ENCODE measurements around the gene ARHGAP25.

The ARHGAP25 gene

DNA sequence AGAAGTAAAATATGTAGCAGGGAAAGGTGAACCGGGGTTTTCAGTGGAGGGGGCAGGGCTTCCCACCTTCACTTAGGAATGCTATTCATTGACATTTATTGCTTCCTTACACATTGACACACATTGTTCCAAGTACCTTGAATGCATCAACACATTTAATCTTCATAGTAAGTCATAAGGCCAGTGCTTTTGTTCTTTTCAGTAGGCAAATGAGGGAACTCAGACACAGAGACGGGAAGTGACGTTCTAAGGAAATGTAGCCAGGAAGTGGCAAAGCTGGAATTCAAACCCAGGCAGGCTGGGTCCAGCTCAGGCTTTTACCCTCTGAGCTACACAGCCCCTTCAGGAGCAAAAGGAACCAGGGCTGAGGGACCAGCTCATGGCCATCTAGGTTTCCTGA lies 115.9 kb downstream of the ARHGAP25 start:
- no peaks in the 10 kb centered on the region for H3K9me3 Mint-ChIP-seq
- H3K4me3 Mint-ChIP-seq, result no peak overlapping the region
- H3K27ac Mint-ChIP-seq, result no peak overlapping the region
- H3K27me3 Mint-ChIP-seq (ENCODE audit: low read depth), result peaks cover 33% of the 10 kb centered on the region
- no peaks in the 10 kb centered on the region for H3K36me3 Mint-ChIP-seq (ENCODE audit: low read depth)
- H3K4me1 Mint-ChIP-seq, result no peaks in the 10 kb centered on the region
- TF ChIP-seq, protein P1, sequence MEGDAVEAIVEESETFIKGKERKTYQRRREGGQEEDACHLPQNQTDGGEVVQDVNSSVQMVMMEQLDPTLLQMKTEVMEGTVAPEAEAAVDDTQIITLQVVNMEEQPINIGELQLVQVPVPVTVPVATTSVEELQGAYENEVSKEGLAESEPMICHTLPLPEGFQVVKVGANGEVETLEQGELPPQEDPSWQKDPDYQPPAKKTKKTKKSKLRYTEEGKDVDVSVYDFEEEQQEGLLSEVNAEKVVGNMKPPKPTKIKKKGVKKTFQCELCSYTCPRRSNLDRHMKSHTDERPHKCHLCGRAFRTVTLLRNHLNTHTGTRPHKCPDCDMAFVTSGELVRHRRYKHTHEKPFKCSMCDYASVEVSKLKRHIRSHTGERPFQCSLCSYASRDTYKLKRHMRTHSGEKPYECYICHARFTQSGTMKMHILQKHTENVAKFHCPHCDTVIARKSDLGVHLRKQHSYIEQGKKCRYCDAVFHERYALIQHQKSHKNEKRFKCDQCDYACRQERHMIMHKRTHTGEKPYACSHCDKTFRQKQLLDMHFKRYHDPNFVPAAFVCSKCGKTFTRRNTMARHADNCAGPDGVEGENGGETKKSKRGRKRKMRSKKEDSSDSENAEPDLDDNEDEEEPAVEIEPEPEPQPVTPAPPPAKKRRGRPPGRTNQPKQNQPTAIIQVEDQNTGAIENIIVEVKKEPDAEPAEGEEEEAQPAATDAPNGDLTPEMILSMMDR (IDR thresholded peaks at IDR 0.05; ENCODE audit: unreplicated experiment in 3 of 3), result no peak

DNA sequence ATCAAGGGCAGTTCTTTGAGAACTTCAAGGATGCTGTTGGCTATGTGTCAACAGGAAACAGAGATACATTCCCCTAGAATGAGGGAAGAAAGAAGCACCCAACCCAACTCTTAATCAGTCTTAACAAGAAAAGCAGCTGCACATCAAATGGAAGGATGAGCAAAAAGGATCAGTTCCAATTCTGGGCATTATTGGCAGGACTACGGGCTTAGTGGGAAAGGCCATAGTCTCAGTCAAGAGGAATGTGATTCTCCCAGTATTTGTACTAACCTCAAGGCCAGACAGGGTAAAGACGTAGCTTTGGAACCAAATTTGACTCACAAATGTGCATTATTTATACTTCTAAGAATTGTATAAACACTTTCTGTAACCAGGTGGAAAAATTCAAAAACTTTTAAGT lies 118.4 kb downstream of the ARHGAP25 start:
- no peaks in the 10 kb centered on the region for H3K9me3 Mint-ChIP-seq
- H3K4me1 Mint-ChIP-seq, result no peaks in the 10 kb centered on the region
- TF ChIP-seq, protein P1 (IDR thresholded peaks at IDR 0.05; ENCODE audit: unreplicated experiment in 3 of 3), result no peak
- H3K4me3 Mint-ChIP-seq, result no peak overlapping the region
- no peak overlapping the region for H3K27ac Mint-ChIP-seq
- peaks cover 20% of the 10 kb centered on the region for H3K27me3 Mint-ChIP-seq (ENCODE audit: low read depth)
- H3K36me3 Mint-ChIP-seq (ENCODE audit: low read depth), result no peaks in the 10 kb centered on the region

DNA sequence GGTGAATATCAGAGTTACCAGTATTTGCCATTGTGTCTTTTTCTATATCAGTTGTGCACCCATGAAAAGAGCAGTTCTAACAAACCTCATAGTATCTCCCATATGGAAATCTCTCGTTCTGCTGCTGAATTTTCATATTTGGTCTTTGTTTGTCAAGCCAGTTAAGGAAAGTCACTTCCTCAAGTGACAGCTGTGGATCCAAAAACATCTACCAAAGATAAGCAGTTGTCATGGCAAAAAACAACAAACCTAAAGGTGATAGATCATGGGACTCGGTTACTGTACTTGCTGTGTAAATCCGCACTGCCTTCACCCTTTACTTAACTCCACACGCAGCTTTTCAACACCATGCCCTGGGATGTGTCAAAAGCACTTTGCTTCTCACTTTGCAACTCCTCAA lies 119.3 kb downstream of the ARHGAP25 start:
- TF ChIP-seq, protein P1 (IDR thresholded peaks at IDR 0.05; ENCODE audit: unreplicated experiment in 3 of 3), result no peak
- Mint-ChIP-seq H3K27ac (no peak overlapping the region), H3K36me3 (ENCODE audit: low read depth) (no peaks in the 10 kb centered on the region), H3K9me3 (no peaks in the 10 kb centered on the region), H3K4me3 (no peak overlapping the region), H3K4me1 (no peaks in the 10 kb centered on the region), H3K27me3 (ENCODE audit: low read depth) (peaks cover 15% of the 10 kb centered on the region)

DNA sequence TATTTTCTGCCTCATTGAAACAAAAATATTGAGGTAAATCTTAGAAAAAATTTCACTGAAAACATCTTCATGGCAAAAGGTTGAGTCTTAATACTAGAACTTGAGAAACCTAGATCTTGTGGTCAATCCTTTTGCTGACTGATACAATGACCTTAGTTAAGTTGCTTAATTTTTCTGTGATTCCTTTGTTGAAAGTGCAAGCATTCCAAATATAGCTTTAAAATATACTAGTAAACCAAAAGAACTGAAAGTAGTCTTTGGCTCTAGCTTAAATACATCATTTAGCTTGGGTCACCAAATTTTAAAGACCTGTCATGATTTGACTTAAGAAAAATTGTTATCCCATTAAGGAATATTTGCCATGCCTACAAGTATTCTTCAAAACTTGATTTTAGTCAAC lies 119.9 kb downstream of the ARHGAP25 start:
- Mint-ChIP-seq H3K4me1 (no peaks in the 10 kb centered on the region), H3K9me3 (no peaks in the 10 kb centered on the region), H3K4me3 (no peak overlapping the region), H3K36me3 (ENCODE audit: low read depth) (no peaks in the 10 kb centered on the region), H3K27ac (no peak overlapping the region), H3K27me3 (ENCODE audit: low read depth) (peaks cover 12% of the 10 kb centered on the region)
- TF ChIP-seq, protein P1 (IDR thresholded peaks at IDR 0.05; ENCODE audit: unreplicated experiment in 3 of 3), result no peak

DNA sequence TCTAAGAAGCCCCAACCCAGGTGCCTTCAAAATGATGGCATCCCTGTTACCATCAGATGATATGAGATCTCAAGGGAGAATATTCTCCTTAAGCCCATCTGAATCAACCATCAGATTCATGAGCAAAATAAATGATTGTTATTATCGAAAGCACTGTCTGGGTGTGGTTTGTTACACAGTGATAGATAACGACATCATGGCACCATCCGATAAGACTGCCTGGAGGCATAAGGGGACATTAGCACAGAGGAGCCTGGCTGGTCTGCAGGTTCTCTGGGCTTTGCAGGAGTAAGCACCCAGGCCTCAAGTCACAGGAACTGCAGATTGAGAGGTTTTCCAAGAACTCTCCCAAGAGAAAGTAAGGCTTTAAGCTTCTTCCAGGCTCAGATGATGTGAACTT lies 120.9 kb downstream of the ARHGAP25 start:
- TF ChIP-seq, protein P1 (IDR thresholded peaks at IDR 0.05; ENCODE audit: unreplicated experiment in 3 of 3), result no peak
- H3K9me3 Mint-ChIP-seq, result no peaks in the 10 kb centered on the region

DNA sequence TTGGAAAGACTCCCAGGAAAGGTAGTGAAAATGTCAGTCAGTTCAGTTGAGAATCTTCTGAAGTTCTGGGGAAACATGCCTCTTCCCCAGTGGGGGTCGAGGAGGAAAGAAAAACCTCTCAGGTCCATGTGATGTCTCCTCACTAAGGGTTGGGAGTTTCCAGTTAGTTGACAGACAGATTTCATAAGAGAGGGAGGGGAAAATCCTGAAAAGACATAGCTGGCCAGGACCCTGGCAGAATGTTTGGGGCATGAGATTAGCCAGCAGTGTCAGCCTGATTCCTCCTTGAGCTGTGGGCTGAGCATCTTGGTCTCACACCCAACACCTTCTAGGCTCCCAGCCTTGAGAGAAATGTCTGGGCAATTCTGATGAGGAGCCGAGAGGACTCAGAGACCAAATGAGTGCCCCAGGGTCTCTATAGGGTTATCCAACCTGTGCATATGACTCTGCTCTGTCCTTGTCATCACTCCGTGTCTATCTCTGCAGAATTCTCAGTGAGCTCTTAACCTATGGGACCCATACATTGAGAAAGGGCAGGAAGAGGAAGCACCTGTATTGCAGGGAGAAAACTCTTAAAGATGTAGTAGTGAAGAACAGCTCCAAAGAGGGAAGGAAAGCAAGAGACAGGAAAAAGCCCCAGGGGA lies 122.7 kb downstream of the ARHGAP25 start:
- no peaks in the 10 kb centered on the region for H3K4me1 Mint-ChIP-seq

More for the DNA sequence above, 120.9 kb downstream of the ARHGAP25 start:
- no peaks in the 10 kb centered on the region for H3K4me1 Mint-ChIP-seq
- H3K36me3 Mint-ChIP-seq (ENCODE audit: low read depth), result no peaks in the 10 kb centered on the region
- no peak overlapping the region for H3K27ac Mint-ChIP-seq
- H3K27me3 Mint-ChIP-seq (ENCODE audit: low read depth), result peaks cover 9% of the 10 kb centered on the region
- no peak overlapping the region for H3K4me3 Mint-ChIP-seq

More for the DNA sequence above, 122.7 kb downstream of the ARHGAP25 start:
- no peak overlapping the region for H3K27ac Mint-ChIP-seq
- H3K4me3 Mint-ChIP-seq, result no peak overlapping the region
- no peaks in the 10 kb centered on the region for H3K9me3 Mint-ChIP-seq
- peaks cover 8% of the 10 kb centered on the region for H3K27me3 Mint-ChIP-seq (ENCODE audit: low read depth)
- TF ChIP-seq, protein P1 (IDR thresholded peaks at IDR 0.05; ENCODE audit: unreplicated experiment in 3 of 3), result no peak
- no peaks in the 10 kb centered on the region for H3K36me3 Mint-ChIP-seq (ENCODE audit: low read depth)
